Lower leg skin (tissue), 4 donors: Measurements from ENCODE around the gene MAMDC2. TPM values are rescaled to one million over a fixed set of nuclear protein-coding genes. Genes with fewer than 3 reads are reported as not detected.

Experiments used
- DNase-seq, 2 donors: peaks; one replicate each; pipeline ENCODE4 v3.0.0-alpha.2; 2019; ENCODE audit warnings: low spot score in 2 of 2
- H3K4me3 ChIP-seq: fragments of 200-600 bp; sonication (generic); 2 replicates; pipeline ENCODE4 v1.5.1; 2017; ENCODE audit warnings: mild to moderate bottlenecking, low read depth; ENCODE audit not compliant: poor library complexity, severe bottlenecking
- POLR2A ChIP-seq, 2 donors: fragments of 450-650 bp; IDR thresholded peaks; one replicate each; pipeline ENCODE4 v1.6.1; 2016 to 2017; ENCODE audit warnings: antibody characterized with exemption in 2 of 2, mild to moderate bottlenecking in 1 of 2, moderate library complexity in 1 of 2
- WGBS, 2 donors: methylation state at CpG; one replicate each; pipeline ENCODE4 v1.1.5; 2018; 5-methylcytosine and 5-hydroxymethylcytosine counted together
- intact Hi-C: fragments of 100-400 bp; cut with DNase I; formaldehyde crosslinking; loops from one replicate; pipeline ENCODE4 v1.15.0; 2023; ENCODE audit warnings: low total_unique reads
- total RNA-seq, 4 donors: library from RNA; depleted of rRNA; stranded (reverse); fragments of >200 nt; gene quantifications; one replicate each; pipeline ENCODE4 v1.1.0, GENCODE V29; 2016
- TF ChIP-seq, protein P1 (sequence below), 3 donors: fragments of 450-650 bp; IDR thresholded peaks; one replicate each; pipeline ENCODE4 v1.5.1; 2016; ENCODE audit warnings: antibody characterized with exemption in 3 of 3, mild to moderate bottlenecking in 3 of 3, moderate library complexity in 2 of 3

MAMDC2 gene
- total RNA-seq, 4 donors from 2014 or later = 5.7 to 14.1 (median 9.9) TPM

DNA sequence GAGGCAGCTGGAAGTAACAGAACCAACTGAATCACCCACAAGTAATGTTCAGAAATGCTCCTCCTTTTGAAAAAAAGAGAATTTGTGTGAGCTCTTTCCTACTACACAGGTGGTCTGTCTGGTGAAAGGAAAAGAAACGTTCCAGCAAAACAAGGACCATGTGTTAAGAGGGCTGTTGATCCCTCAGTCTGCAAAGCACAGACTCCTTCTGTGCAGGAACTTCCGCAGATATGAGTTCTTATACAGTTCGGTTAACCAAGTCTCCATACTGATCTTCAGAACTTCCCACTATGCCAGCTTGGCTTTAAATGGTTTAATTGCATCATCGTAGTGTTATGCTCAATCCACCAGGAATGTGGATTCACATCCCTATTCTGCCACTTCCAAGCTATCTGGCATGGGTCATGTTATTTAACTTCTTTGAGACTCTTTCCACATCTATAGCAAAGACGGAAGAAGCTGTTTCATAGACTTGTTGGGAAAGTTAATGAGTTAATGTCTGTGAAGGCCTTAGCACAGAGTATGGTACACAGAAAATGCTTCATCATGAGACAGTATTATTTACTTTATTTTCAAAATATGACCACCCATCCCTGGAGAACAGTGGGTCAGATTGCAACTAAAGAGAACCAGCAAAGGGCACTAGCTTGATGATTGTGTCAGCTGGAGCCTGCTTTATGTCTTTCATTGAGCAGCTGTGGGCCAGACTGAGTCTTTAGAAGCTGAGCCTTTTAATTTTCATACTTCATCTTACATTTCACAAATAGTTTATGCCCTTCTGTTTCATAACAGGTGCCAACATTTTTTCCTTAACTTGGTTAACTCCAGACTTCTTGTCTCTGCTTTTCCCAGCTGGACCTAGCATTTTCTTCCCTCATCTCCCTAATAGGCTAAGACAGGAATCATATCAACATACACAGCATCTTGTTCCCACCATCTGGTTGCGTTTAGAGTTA lies 89.9 kb downstream of the MAMDC2 start:
- intact Hi-C loops = no loop called here
- WGBS, 2 donors = 79 to 88% methylated on average over 6 of the region's 6 CpGs
- DNase-seq = no peak
- TF ChIP-seq, protein P1, sequence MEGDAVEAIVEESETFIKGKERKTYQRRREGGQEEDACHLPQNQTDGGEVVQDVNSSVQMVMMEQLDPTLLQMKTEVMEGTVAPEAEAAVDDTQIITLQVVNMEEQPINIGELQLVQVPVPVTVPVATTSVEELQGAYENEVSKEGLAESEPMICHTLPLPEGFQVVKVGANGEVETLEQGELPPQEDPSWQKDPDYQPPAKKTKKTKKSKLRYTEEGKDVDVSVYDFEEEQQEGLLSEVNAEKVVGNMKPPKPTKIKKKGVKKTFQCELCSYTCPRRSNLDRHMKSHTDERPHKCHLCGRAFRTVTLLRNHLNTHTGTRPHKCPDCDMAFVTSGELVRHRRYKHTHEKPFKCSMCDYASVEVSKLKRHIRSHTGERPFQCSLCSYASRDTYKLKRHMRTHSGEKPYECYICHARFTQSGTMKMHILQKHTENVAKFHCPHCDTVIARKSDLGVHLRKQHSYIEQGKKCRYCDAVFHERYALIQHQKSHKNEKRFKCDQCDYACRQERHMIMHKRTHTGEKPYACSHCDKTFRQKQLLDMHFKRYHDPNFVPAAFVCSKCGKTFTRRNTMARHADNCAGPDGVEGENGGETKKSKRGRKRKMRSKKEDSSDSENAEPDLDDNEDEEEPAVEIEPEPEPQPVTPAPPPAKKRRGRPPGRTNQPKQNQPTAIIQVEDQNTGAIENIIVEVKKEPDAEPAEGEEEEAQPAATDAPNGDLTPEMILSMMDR (IDR thresholded peaks at IDR 0.05) = no peak
- no peak for TF ChIP-seq POLR2A (IDR thresholded peaks at IDR 0.05)
- no peak overlapping the region for H3K4me3 ChIP-seq

DNA sequence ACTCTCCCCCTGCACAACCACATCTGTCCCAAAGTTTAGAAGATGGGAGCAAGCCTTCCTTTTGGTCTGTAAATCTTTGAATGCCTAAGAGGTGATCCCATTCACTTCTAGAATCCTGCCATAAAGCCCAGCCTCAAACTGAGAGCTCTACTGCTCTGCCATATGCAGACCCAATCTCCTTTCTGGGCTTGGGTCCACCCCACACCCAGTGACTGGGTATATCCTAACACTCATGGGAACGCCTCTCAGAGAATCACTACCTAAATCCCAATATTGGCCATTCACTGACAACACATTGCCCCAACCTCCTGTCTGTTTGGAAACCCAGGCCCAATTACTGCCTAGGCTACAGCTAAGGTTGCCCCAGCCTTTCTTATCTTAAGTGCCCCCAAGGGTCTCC lies 90.7 kb downstream of the MAMDC2 start:
- TF ChIP-seq, protein P1 (IDR thresholded peaks at IDR 0.05) = no peak
- no peak for TF ChIP-seq POLR2A (IDR thresholded peaks at IDR 0.05)
- no peak for DNase-seq
- WGBS, 2 donors = 94 to 100% methylated on average over 1 of the region's 1 CpG
- H3K4me3 ChIP-seq = no peak overlapping the region
- intact Hi-C loops = no loop called here

DNA sequence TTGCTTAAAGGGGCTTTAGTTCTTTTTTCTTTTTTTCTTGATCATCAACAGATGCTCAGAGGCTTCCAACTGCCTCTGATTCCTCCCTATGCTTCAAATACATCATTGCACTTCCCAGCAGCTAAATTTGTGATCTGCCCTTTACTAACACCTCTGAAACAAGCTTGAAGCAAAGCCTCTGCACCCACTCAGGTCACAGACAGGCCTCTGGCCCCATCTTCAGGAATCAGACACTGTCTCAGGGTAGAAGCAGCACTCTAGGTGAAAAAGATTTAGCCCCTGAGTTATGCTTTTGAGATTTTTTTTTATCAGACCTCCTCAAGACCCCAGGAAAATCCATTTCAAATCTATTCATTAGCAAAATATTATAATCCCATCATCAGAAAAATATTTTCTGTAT lies 91.5 kb downstream of the MAMDC2 start:
- intact Hi-C loops = no loop called here

DNA sequence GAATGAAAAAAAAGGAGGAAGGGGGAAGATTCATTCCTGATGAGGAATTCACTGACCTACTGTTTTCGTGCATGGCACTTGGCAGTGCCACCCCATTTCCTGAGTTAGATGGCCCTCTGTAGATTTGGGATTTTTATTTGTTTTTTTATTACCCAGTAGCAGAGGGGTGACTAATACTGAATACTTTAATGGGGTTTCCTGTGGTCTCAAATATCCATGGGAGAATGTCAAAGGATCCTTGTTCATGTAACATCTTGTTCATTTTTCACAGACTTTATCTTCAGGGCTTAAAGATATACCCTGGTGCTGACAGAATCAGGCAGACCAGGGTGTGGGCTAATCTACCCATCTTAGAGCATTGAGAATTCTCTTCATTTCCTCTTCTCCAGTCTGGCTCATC lies 93.0 kb downstream of the MAMDC2 start:
- no peak overlapping the region for H3K4me3 ChIP-seq
- intact Hi-C loops = no loop called here
- TF ChIP-seq, protein P1 (IDR thresholded peaks at IDR 0.05) = no peak
- no peak for TF ChIP-seq POLR2A (IDR thresholded peaks at IDR 0.05)
- 52 to 67% methylated on average over 1 of the region's 1 CpG for WGBS, 2 donors
- no peak for DNase-seq

More for the DNA sequence above, 91.5 kb downstream of the MAMDC2 start:
- DNase-seq = no peak
- TF ChIP-seq, protein P1 (IDR thresholded peaks at IDR 0.05) = no peak
- TF ChIP-seq POLR2A (IDR thresholded peaks at IDR 0.05) = no peak
- no peak overlapping the region for H3K4me3 ChIP-seq

DNA sequence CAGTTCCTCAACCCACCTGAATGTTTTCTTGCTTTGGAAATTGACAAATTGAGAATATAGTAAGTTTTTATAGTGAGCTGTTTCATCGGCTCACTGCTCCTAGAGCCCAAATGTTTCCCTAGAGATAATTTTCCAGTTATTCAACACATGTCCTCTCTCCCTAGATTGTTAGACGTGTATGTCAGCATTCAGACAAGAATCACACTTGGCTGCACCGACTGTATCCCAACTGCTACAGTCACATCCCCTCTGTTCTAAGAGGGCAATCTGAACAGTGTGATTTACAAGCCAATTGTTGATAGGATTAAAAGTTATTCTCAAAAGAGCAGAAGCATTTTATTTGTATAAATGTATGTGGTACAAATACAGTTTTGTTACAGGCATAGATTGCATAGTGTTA lies 93.9 kb downstream of the MAMDC2 start:
- TF ChIP-seq POLR2A (IDR thresholded peaks at IDR 0.05) = no peak
- TF ChIP-seq, protein P1 (IDR thresholded peaks at IDR 0.05) = no peak
- H3K4me3 ChIP-seq = no peak overlapping the region
- intact Hi-C loops = no loop called here
- no peak for DNase-seq
- 81% methylated on average over 3 of the region's 3 CpGs for WGBS, 2 donors
